GM23338 (cell line): Measurements from ENCODE around the gene ALDH1A1. TPM values are rescaled to one million over a fixed set of nuclear protein-coding genes. Genes with fewer than 3 reads are reported as not detected.

Experiments
- CREB1 ChIP-seq: fragments of 250-450 bp; sonication (Bioruptor Pico); IDR thresholded peaks from 2 replicates; pipeline ENCODE4 v1.5.0; 2020; ENCODE audit warnings: low read depth, mild to moderate bottlenecking, moderate library complexity
- CTCF ChIP-seq, 2 experiments: fragments of 200-600 bp in 1 of 2; sonication (generic) in 1 of 2; conservative IDR thresholded peaks; 2 replicates each; pipeline versions ENCODE4 v1.5.1 to v1.6.1; 2016 to 2017; ENCODE audit warnings: antibody characterized with exemption in 2 of 2, low read depth in 2 of 2, mild to moderate bottlenecking in 2 of 2, moderate library complexity in 1 of 2
- ETS1 ChIP-seq: IDR thresholded peaks from 2 replicates; pipeline ENCODE4 v1.6.1; 2016; ENCODE audit warnings: antibody characterized with exemption
- EZH2 ChIP-seq: fragments of 200-600 bp; sonication (generic); IDR thresholded peaks from one replicate; pipeline ENCODE4 v1.8.0; 2017; ENCODE audit warnings: antibody characterized with exemption, mild to moderate bottlenecking, low read depth; ENCODE audit not compliant: unreplicated experiment
- EZH2phosphoT487 ChIP-seq: fragments of 200-600 bp; sonication (generic); IDR thresholded peaks from one replicate; pipeline ENCODE4 v1.8.1; 2018; ENCODE audit warnings: antibody characterized with exemption; ENCODE audit not compliant: unreplicated experiment
- JUNB ChIP-seq: IDR thresholded peaks from one replicate; pipeline ENCODE4 v1.6.1; 2016; ENCODE audit warnings: antibody characterized with exemption; ENCODE audit not compliant: unreplicated experiment
- POLR2AphosphoS5 ChIP-seq: IDR thresholded peaks from 2 replicates; pipeline ENCODE4 v1.6.1; 2016; ENCODE audit warnings: antibody characterized with exemption, low read depth
- REST ChIP-seq: IDR thresholded peaks from one replicate; pipeline ENCODE4 v1.6.1; 2018; ENCODE audit warnings: antibody characterized with exemption; ENCODE audit not compliant: unreplicated experiment
- ZNF114 ChIP-seq: fragments of 250-450 bp; sonication (Bioruptor Pico); IDR thresholded peaks from 2 replicates; pipeline ENCODE4 v1.5.0; 2020; ENCODE audit warnings: mild to moderate bottlenecking, moderate library complexity
- ZNF331 ChIP-seq: fragments of 250-450 bp; sonication (Bioruptor Pico); IDR thresholded peaks from 2 replicates; pipeline ENCODE4 v1.5.0; 2020; ENCODE audit warnings: low read depth, mild to moderate bottlenecking, moderate library complexity
- polyA plus RNA-seq: library from polyadenylated mRNA; unstranded; fragments of >200 nt; fragmentation: Nextera tagmentation; extraction: Ambion mirVana; gene quantifications from 2 replicates; pipeline ENCODE4 v1.2.1, GENCODE V29; 2016
- total RNA-seq: library from RNA; depleted of rRNA; stranded (reverse); fragments of >200 nt; shearing (Covaris generic); gene quantifications from 2 replicates; pipeline ENCODE4 v1.2.3, GENCODE V29; 2014

ALDH1A1 gene
- total and polyA plus RNA-seq, 2 experiments from 2014 or later = 2.1 to 3.4 TPM

GRCh38 chr9:72905514-72906480, 47.1 kb downstream of the ALDH1A1 start (continued):
- TF ChIP-seq CTCF (conservative IDR thresholded peaks at IDR 0.05; ENCODE audit: low read depth in 2 of 2) (no peak), EZH2phosphoT487 (no peak), ETS1 (no peak), JUNB (no peak), ZNF114 (CRISPR knock-in tag) (no peak), EZH2 (no peak), POLR2AphosphoS5 (no peak), CREB1 (no peak), REST (no peak), ZNF331 (CRISPR knock-in tag) (no peak)
